Esophagus muscularis mucosa (tissue), 3 donors: ENCODE data around the gene PTPA.

ENCODE experiments used
- CTCF ChIP-seq, 3 experiments: fragments of 200-600 bp in 2 of 3; fragments of 450-650 bp in 1 of 3; sonication (generic) in 2 of 3; IDR thresholded peaks; one replicate each; pipeline ENCODE4 v1.5.1; 2017 to 2019; ENCODE audit warnings: antibody characterized with exemption in 3 of 3, mild to moderate bottlenecking in 2 of 3, moderate library complexity in 1 of 3
- POLR2A ChIP-seq: fragments of 450-650 bp; IDR thresholded peaks from one replicate; pipeline ENCODE4 v1.6.1; 2017; ENCODE audit warnings: antibody characterized with exemption, moderate library complexity, mild to moderate bottlenecking, low read depth
- POLR2AphosphoS5 ChIP-seq, 2 donors: sonication (generic); formaldehyde crosslinking; IDR thresholded peaks; one replicate each; pipeline ENCODE4 v1.6.1; 2017; ENCODE audit warnings: antibody characterized with exemption in 2 of 2

- no peak for TF ChIP-seq POLR2A
- no peak for TF ChIP-seq CTCF (IDR thresholded peaks at IDR 0.05)
- TF ChIP-seq POLR2AphosphoS5 (IDR thresholded peaks at IDR 0.05) = no peak
These were observed 29.3 kb downstream of the PTPA start for GRCh38 chr9:129140397-129141065.
